ENCODE measurements around the gene STAP1.
A peak's percentile ranks its signal among the peaks of the same experiment; 100 is the strongest.
"Not testable (repeated sequence)": the region's sequence is repeated elsewhere in the genome, so short reads cannot be mapped to it uniquely, and the experiment has no call there.

STAP1 gene

GRCh38 chr4:67522851-67523671, 35.5 kb upstream of the STAP1 start:
- no peaks in the 10 kb centered on the region for H3K27me3 ChIP-seq (ENCODE audit: insufficient read depth, poor library complexity, severe bottlenecking)
- peaks cover 22% of the 10 kb centered on the region for H3K36me3 ChIP-seq (ENCODE audit: low read depth)
- no peak overlapping the region for H3K27ac ChIP-seq (ENCODE audit: poor library complexity, severe bottlenecking)
- TF ChIP-seq CTCF (IDR thresholded peaks at IDR 0.05; ENCODE audit: poor library complexity, severe bottlenecking): no peak
- ATAC-seq (ENCODE audit: low read depth) (peak; percentile 38; the same call in 2 of the 3 replicates), DNase-seq (ENCODE audit: low spot score) (no peak)
- no peaks in the 10 kb centered on the region for H3K9me3 ChIP-seq (ENCODE audit: severe bottlenecking)
- no peak overlapping the region for H3K4me3 ChIP-seq (ENCODE audit: severe bottlenecking)
- H3K4me1 ChIP-seq (ENCODE audit: insufficient read depth, poor library complexity, severe bottlenecking): no peaks in the 10 kb centered on the region

GRCh38 chr4:67524140-67524539, 34.4 kb upstream of the STAP1 start:
- not testable (repeated sequence) for H3K9me3 ChIP-seq (ENCODE audit: severe bottlenecking); H3K27ac ChIP-seq (ENCODE audit: poor library complexity, severe bottlenecking); H3K4me3 ChIP-seq (ENCODE audit: severe bottlenecking); H3K4me1 ChIP-seq (ENCODE audit: insufficient read depth, poor library complexity, severe bottlenecking); ATAC-seq (ENCODE audit: low read depth); DNase-seq (ENCODE audit: low spot score); H3K27me3 ChIP-seq (ENCODE audit: insufficient read depth, poor library complexity, severe bottlenecking)
- H3K36me3 ChIP-seq (ENCODE audit: low read depth): peaks cover 16% of the 10 kb centered on the region

GRCh38 chr4:67531379-67531962, 27.1 kb upstream of the STAP1 start:
- ATAC-seq (ENCODE audit: low read depth) (no peak), DNase-seq (ENCODE audit: low spot score) (no peak)
- no peaks in the 10 kb centered on the region for H3K9me3 ChIP-seq (ENCODE audit: severe bottlenecking)
- H3K4me3 ChIP-seq (ENCODE audit: severe bottlenecking): no peak overlapping the region
- H3K27me3 ChIP-seq (ENCODE audit: insufficient read depth, poor library complexity, severe bottlenecking): no peaks in the 10 kb centered on the region
- H3K4me1 ChIP-seq (ENCODE audit: insufficient read depth, poor library complexity, severe bottlenecking): no peaks in the 10 kb centered on the region
- no peak overlapping the region for H3K27ac ChIP-seq (ENCODE audit: poor library complexity, severe bottlenecking)
- peaks cover 61% of the 10 kb centered on the region for H3K36me3 ChIP-seq (ENCODE audit: low read depth)
- no peak for TF ChIP-seq CTCF (IDR thresholded peaks at IDR 0.05; ENCODE audit: poor library complexity, severe bottlenecking)

GRCh38 chr4:67532397-67532796, 26.1 kb upstream of the STAP1 start:
- H3K36me3 ChIP-seq (ENCODE audit: low read depth): peaks cover 71% of the 10 kb centered on the region
- H3K9me3 ChIP-seq (ENCODE audit: severe bottlenecking); H3K27me3 ChIP-seq (ENCODE audit: insufficient read depth, poor library complexity, severe bottlenecking): not testable (repeated sequence)

GRCh38 chr4:67533112-67533511, 25.4 kb upstream of the STAP1 start:
- no peak for TF ChIP-seq CTCF (IDR thresholded peaks at IDR 0.05; ENCODE audit: poor library complexity, severe bottlenecking)
- no peak overlapping the region for H3K27ac ChIP-seq (ENCODE audit: poor library complexity, severe bottlenecking)
- DNase-seq (ENCODE audit: low spot score): no peak
- H3K36me3 ChIP-seq (ENCODE audit: low read depth): peaks cover 78% of the 10 kb centered on the region
- H3K4me3 ChIP-seq (ENCODE audit: severe bottlenecking): no peak overlapping the region
- no peak for ATAC-seq (ENCODE audit: low read depth)
- no peaks in the 10 kb centered on the region for H3K27me3 ChIP-seq (ENCODE audit: insufficient read depth, poor library complexity, severe bottlenecking)
- no peaks in the 10 kb centered on the region for H3K4me1 ChIP-seq (ENCODE audit: insufficient read depth, poor library complexity, severe bottlenecking)
- no peaks in the 10 kb centered on the region for H3K9me3 ChIP-seq (ENCODE audit: severe bottlenecking)

More at GRCh38 chr4:67532397-67532796, 26.1 kb upstream of the STAP1 start:
- H3K27ac ChIP-seq (ENCODE audit: poor library complexity, severe bottlenecking); ATAC-seq (ENCODE audit: low read depth); DNase-seq (ENCODE audit: low spot score); H3K4me1 ChIP-seq (ENCODE audit: insufficient read depth, poor library complexity, severe bottlenecking); H3K4me3 ChIP-seq (ENCODE audit: severe bottlenecking): not testable (repeated sequence)

All from RWPE2 (cell line).